ENCODE results near the gene ARHGEF10L.

DNA sequence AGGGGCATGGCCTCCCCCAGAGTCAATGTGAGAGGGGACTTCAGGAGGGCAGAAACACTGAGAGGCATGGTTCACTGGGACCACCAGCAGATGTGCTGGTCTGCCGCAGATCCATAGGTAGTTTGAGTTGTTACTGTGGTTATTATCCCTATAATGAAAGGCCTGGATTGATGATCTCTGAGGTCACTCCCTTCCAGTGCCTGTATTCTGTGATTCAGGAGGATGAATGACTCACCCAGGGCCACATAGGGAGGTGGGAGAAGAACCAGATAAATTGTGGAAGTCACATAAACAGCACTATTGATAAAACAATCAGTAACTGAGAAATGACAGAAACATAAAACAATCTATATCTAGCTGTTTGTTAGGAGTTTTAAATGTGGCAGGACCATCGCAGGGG lies 193.0 kb downstream of the ARHGEF10L start:
- TF ChIP-seq EZH2 (IDR thresholded peaks at IDR 0.05; ENCODE audit: low read length, unreplicated experiment) (no peak), EZH2phosphoT487 (IDR thresholded peaks at IDR 0.05; ENCODE audit: borderline replicate concordance, low read length) (no peak)
- TF ChIP-seq, protein P1, sequence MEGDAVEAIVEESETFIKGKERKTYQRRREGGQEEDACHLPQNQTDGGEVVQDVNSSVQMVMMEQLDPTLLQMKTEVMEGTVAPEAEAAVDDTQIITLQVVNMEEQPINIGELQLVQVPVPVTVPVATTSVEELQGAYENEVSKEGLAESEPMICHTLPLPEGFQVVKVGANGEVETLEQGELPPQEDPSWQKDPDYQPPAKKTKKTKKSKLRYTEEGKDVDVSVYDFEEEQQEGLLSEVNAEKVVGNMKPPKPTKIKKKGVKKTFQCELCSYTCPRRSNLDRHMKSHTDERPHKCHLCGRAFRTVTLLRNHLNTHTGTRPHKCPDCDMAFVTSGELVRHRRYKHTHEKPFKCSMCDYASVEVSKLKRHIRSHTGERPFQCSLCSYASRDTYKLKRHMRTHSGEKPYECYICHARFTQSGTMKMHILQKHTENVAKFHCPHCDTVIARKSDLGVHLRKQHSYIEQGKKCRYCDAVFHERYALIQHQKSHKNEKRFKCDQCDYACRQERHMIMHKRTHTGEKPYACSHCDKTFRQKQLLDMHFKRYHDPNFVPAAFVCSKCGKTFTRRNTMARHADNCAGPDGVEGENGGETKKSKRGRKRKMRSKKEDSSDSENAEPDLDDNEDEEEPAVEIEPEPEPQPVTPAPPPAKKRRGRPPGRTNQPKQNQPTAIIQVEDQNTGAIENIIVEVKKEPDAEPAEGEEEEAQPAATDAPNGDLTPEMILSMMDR (conservative IDR thresholded peaks at IDR 0.05; ENCODE audit: low read depth, low read length), result no peak

Data from PC-3 (cell line).